NCI-H1436 treated with DMSO at 0.1 percent for 48 hours (cell line): ENCODE results near the gene TSEN2.
"Not testable (repeated sequence)": the region's sequence is repeated elsewhere in the genome, so short reads cannot be mapped to it uniquely, and the experiment has no call there.

Experiments used
- DNase-seq: peaks from one replicate; lab custom pipeline; 2025; lab: John Stamatoyannopoulos, UW

Gene TSEN2

GRCh38 chr3:12484198-12484982, at the start of gene TSEN2:
TSS of gene TSEN2 (plus strand) at chr3:12484480. CDS start at chr3:12489801, 5,321 bp downstream.
- peak; percentile 45 for DNase-seq

GRCh38 chr3:12436514-12437220, 47.6 kb upstream of the TSEN2 start:
- no peak for DNase-seq

- DNase-seq: no peak
These were observed 47.1 kb upstream of the TSEN2 start for GRCh38 chr3:12437221-12437605.

GRCh38 chr3:12437861-12438260, 46.4 kb upstream of the TSEN2 start:
- no peak for DNase-seq

GRCh38 chr3:12438318-12438717, 46.0 kb upstream of the TSEN2 start:
- no peak for DNase-seq

- DNase-seq: no peak
These were observed 44.9 kb upstream of the TSEN2 start for GRCh38 chr3:12439161-12439940.

- no peak for DNase-seq
These were observed 43.2 kb upstream of the TSEN2 start for GRCh38 chr3:12440927-12441714.

- no peak for DNase-seq
These were observed 41.4 kb upstream of the TSEN2 start for GRCh38 chr3:12442654-12443501.

- DNase-seq: no peak
These were observed 40.3 kb upstream of the TSEN2 start for GRCh38 chr3:12443781-12444522.

- DNase-seq: no peak
These were observed 39.5 kb upstream of the TSEN2 start for GRCh38 chr3:12444582-12445471.

- no peak for DNase-seq
These were observed 38.6 kb upstream of the TSEN2 start for GRCh38 chr3:12445523-12446240.

- DNase-seq: no peak
These were observed 38.0 kb upstream of the TSEN2 start for GRCh38 chr3:12446298-12446697.

- DNase-seq: no peak
These were observed 37.2 kb upstream of the TSEN2 start for GRCh38 chr3:12447075-12447474.

- DNase-seq: not testable (repeated sequence)
These were observed 35.7 kb upstream of the TSEN2 start for GRCh38 chr3:12448404-12449202.

GRCh38 chr3:12449889-12450682, 34.2 kb upstream of the TSEN2 start:
- DNase-seq: no peak

- DNase-seq: no peak
These were observed 32.8 kb upstream of the TSEN2 start for GRCh38 chr3:12451481-12451880.

- DNase-seq: no peak
These were observed 32.3 kb upstream of the TSEN2 start for GRCh38 chr3:12451960-12452359.
